SIG-M5 treated with dmso at 0.1 percent for 504 hours (cell line): ENCODE results near the gene DLGAP5.
A peak's percentile ranks its signal among the peaks of the same experiment; 100 is the strongest.

ENCODE experiments used
- DNase-seq: peaks from one replicate; lab custom pipeline; 2025; ENCODE audit not compliant: unreplicated experiment; lab: John Stamatoyannopoulos, UW

DLGAP5 gene

GRCh38 chr14:55190906-55191202 is 531 bp downstream of the DLGAP5 start:
- DNase-seq = peak; percentile 11

GRCh38 chr14:55188686-55189295 is 2.6 kb downstream of the DLGAP5 start:
- no peak for DNase-seq

GRCh38 chr14:55180434-55180833 is 11.0 kb downstream of the DLGAP5 start:
- no peak for DNase-seq

- no peak for DNase-seq
Observed at GRCh38 chr14:55180006-55180405, 11.4 kb downstream of the DLGAP5 start.

- DNase-seq = no peak
Observed at GRCh38 chr14:55170526-55170925, 20.9 kb downstream of the DLGAP5 start.

GRCh38 chr14:55160989-55161388 is 30.4 kb downstream of the DLGAP5 start:
- DNase-seq = peak; percentile 60

- DNase-seq = no peak
Observed at GRCh38 chr14:55158412-55158811, 33.0 kb downstream of the DLGAP5 start.

GRCh38 chr14:55157080-55157479 is 34.3 kb downstream of the DLGAP5 start:
- DNase-seq = no peak

- DNase-seq = no peak
Observed at GRCh38 chr14:55153951-55154350, 37.4 kb downstream of the DLGAP5 start.

GRCh38 chr14:55152052-55152753 is 39.2 kb downstream of the DLGAP5 start:
- DNase-seq = no peak

- DNase-seq = no peak
Observed at GRCh38 chr14:55151601-55152000, 39.8 kb downstream of the DLGAP5 start.

GRCh38 chr14:55146425-55146824 is 45.0 kb downstream of the DLGAP5 start:
- DNase-seq = no peak

- DNase-seq = no peak
Observed at GRCh38 chr14:55142466-55142865, 48.9 kb downstream of the DLGAP5 start.

GRCh38 chr14:55141825-55142224 is 49.6 kb downstream of the DLGAP5 start:
- no peak for DNase-seq

- no peak for DNase-seq
Observed at GRCh38 chr14:55139696-55140509, 51.5 kb downstream of the DLGAP5 start.

- no peak for DNase-seq
Observed at GRCh38 chr14:55139141-55139540, 52.2 kb downstream of the DLGAP5 start.

GRCh38 chr14:55138091-55138490 is 53.3 kb downstream of the DLGAP5 start:
- no peak for DNase-seq

GRCh38 chr14:55136885-55137786 is 54.2 kb downstream of the DLGAP5 start:
- no peak for DNase-seq

- no peak for DNase-seq
Observed at GRCh38 chr14:55136241-55136640, 55.1 kb downstream of the DLGAP5 start.

GRCh38 chr14:55133416-55133815 is 58.0 kb downstream of the DLGAP5 start:
- no peak for DNase-seq
